ENCODE results near the gene KRT32. TPM values are rescaled to one million over a fixed set of nuclear protein-coding genes. Genes with fewer than 3 reads are reported as not detected.

Gene KRT32
- polyA plus RNA-seq, 1 donor (not counting 4 experiments of a cell fraction or from before 2014, with no cell fraction given): not detected

GRCh38 chr17:41505007-41505808 is 38.0 kb upstream of the KRT32 start, which contains the start of gene KRT13:
Gene KRT13, minus strand, starts transcription at chr17:41505612. Its CDS starts 62 bp downstream, at chr17:41505550.
- Histone ChIP-seq H3K79me2 (ENCODE audit: control insufficient read depth, insufficient read depth, low read length) (no peaks in the 10 kb centered on the region), H3K4me1 (ENCODE audit: control insufficient read depth, extremely low read depth, insufficient read depth, low read length) (peaks cover 16% of the 10 kb centered on the region), H3K9me3 (ENCODE audit: control insufficient read depth, low read depth, low read length) (no peaks in the 10 kb centered on the region), H3K9ac (ENCODE audit: control insufficient read depth, extremely low read depth, insufficient read depth, low read length) (no peak within 1 kb of the TSS), H4K20me1 (ENCODE audit: control insufficient read depth, extremely low read depth, insufficient read depth, low read length) (no peaks in the 10 kb centered on the region), H3K27ac (ENCODE audit: control insufficient read depth, insufficient read depth, low read length) (no peak within 1 kb of the TSS), H3K4me3 (ENCODE audit: control insufficient read depth in 2 of 3, extremely low read depth in 1 of 3, insufficient read depth in 2 of 3, low read depth in 1 of 3, low read length in 3 of 3) (no peak within 1 kb of the TSS), H3K27me3 (ENCODE audit: control insufficient read depth, extremely low read depth, insufficient read depth, low read length) (no peaks in the 10 kb centered on the region), H3K9me1 (ENCODE audit: control insufficient read depth, extremely low read depth, insufficient read depth, low read length) (no peaks in the 10 kb centered on the region), H3K4me2 (ENCODE audit: control insufficient read depth, extremely low read depth, insufficient read depth, low read depth, low read length) (no peak within 1 kb of the TSS), H3K36me3 (ENCODE audit: control insufficient read depth in 2 of 2, extremely low read depth in 1 of 2, insufficient read depth in 2 of 2, low read length in 2 of 2) (no peaks in the 10 kb centered on the region), H2AFZ (ENCODE audit: control insufficient read depth, low read length) (no peak within 1 kb of the TSS)
- dilution Hi-C loops (cut with MboI; ENCODE audit: extremely low pct_ligation_motif_present, low sequenced_read_pairs): no loop called here
- DNase-seq (ENCODE audit: low read depth, low spot score): no peak
- FAIRE-seq: no peak
- TF ChIP-seq EZH2 (IDR thresholded peaks at IDR 0.05; ENCODE audit: low read length) (no peak), CTCF (optimal IDR thresholded peaks at IDR 0.05 in 1 of 3, IDR thresholded peaks at IDR 0.05 in 1 of 3, conservative IDR thresholded peaks at IDR 0.05 in 1 of 3; ENCODE audit: extremely low read depth in 1 of 3, insufficient read depth in 2 of 3, low read length in 3 of 3) (no peak)

GRCh38 chr17:41504246-41504977 is 37.2 kb upstream of the KRT32 start:
- Histone ChIP-seq H3K4me3 (ENCODE audit: control insufficient read depth in 2 of 3, extremely low read depth in 1 of 3, insufficient read depth in 2 of 3, low read depth in 1 of 3, low read length in 3 of 3) (no peak overlapping the region), H3K9me1 (ENCODE audit: control insufficient read depth, extremely low read depth, insufficient read depth, low read length) (no peaks in the 10 kb centered on the region)
- FAIRE-seq: no peak

More at GRCh38 chr17:41504246-41504977, 37.2 kb upstream of the KRT32 start:
- no peaks in the 10 kb centered on the region for H3K9me3 ChIP-seq (ENCODE audit: control insufficient read depth, low read depth, low read length)
- H3K4me2 ChIP-seq (ENCODE audit: control insufficient read depth, extremely low read depth, insufficient read depth, low read depth, low read length): no peak overlapping the region
- H3K36me3 ChIP-seq (ENCODE audit: control insufficient read depth in 2 of 2, extremely low read depth in 1 of 2, insufficient read depth in 2 of 2, low read length in 2 of 2): no peaks in the 10 kb centered on the region
- no peaks in the 10 kb centered on the region for H3K79me2 ChIP-seq (ENCODE audit: control insufficient read depth, insufficient read depth, low read length)
- H3K9ac ChIP-seq (ENCODE audit: control insufficient read depth, extremely low read depth, insufficient read depth, low read length): no peak overlapping the region
- dilution Hi-C loops (cut with MboI; ENCODE audit: extremely low pct_ligation_motif_present, low sequenced_read_pairs): no loop called here
- peaks cover 24% of the 10 kb centered on the region for H3K4me1 ChIP-seq (ENCODE audit: control insufficient read depth, extremely low read depth, insufficient read depth, low read length)
- no peaks in the 10 kb centered on the region for H3K27me3 ChIP-seq (ENCODE audit: control insufficient read depth, extremely low read depth, insufficient read depth, low read length)
- no peak for TF ChIP-seq CTCF (optimal IDR thresholded peaks at IDR 0.05 in 1 of 3, IDR thresholded peaks at IDR 0.05 in 1 of 3, conservative IDR thresholded peaks at IDR 0.05 in 1 of 3; ENCODE audit: extremely low read depth in 1 of 3, insufficient read depth in 2 of 3, low read length in 3 of 3)
- TF ChIP-seq EZH2 (IDR thresholded peaks at IDR 0.05; ENCODE audit: low read length): no peak
- no peaks in the 10 kb centered on the region for H4K20me1 ChIP-seq (ENCODE audit: control insufficient read depth, extremely low read depth, insufficient read depth, low read length)
- no peak overlapping the region for H2AFZ ChIP-seq (ENCODE audit: control insufficient read depth, low read length)
- no peak for DNase-seq (ENCODE audit: low read depth, low spot score)
- no peak overlapping the region for H3K27ac ChIP-seq (ENCODE audit: control insufficient read depth, insufficient read depth, low read length)

Data from keratinocyte (primary cell).